Keratinocyte (primary cell): ENCODE data around the gene HYDIN. TPM values are rescaled to one million over a fixed set of nuclear protein-coding genes. Genes with fewer than 3 reads are reported as not detected.

ENCODE experiments used
- DNase-seq: peaks from one replicate; pipeline ENCODE4 v3.0.0-alpha.2; 2011; ENCODE audit warnings: low read depth, missing footprints, low spot score
- FAIRE-seq: peaks from 2 replicates; lab custom pipeline; 2011; peaks lifted over from hg19 to GRCh38; lab: Jason Lieb, UNC
- H2AFZ ChIP-seq: 2 replicates; pipeline ENCODE4 v1.6.0; 2012; ENCODE audit warnings: low read length, control low read depth, inconsistent platforms; ENCODE audit not compliant: control insufficient read depth
- H3K27ac ChIP-seq: 2 replicates; pipeline ENCODE4 v1.5.1; 2011; ENCODE audit warnings: low read length; ENCODE audit not compliant: control insufficient read depth, insufficient read depth
- H3K27me3 ChIP-seq: 3 replicates; pipeline ENCODE4 v1.6.0; 2011; ENCODE audit warnings: low read length; ENCODE audit not compliant: control insufficient read depth, insufficient read depth; ENCODE audit errors: extremely low read depth
- H3K36me3 ChIP-seq, 2 experiments: 2 replicates in 1 of 2; 3 replicates in 1 of 2; pipeline ENCODE4 v1.5.1; 2011; ENCODE audit warnings: low read length in 2 of 2, mild to moderate bottlenecking in 1 of 2; ENCODE audit not compliant: control insufficient read depth in 2 of 2, insufficient read depth in 2 of 2; ENCODE audit errors: extremely low read depth in 1 of 2
- H3K4me1 ChIP-seq: 3 replicates; pipeline ENCODE4 v1.5.1; 2011; ENCODE audit warnings: low read length; ENCODE audit not compliant: control insufficient read depth, insufficient read depth; ENCODE audit errors: extremely low read depth
- H3K4me2 ChIP-seq: 3 replicates; pipeline ENCODE4 v1.6.0; 2011; ENCODE audit warnings: low read depth, low read length; ENCODE audit not compliant: control insufficient read depth, insufficient read depth; ENCODE audit errors: extremely low read depth
- H3K4me3 ChIP-seq, 3 experiments: fragments of 200-600 bp in 1 of 3; sonication (generic) in 1 of 3; 2 replicates in 2 of 3; 3 replicates in 1 of 3; pipeline ENCODE4 v1.5.1; 2011 to 2016; ENCODE audit warnings: low read length in 3 of 3, mild to moderate bottlenecking in 3 of 3, control low read depth in 2 of 3, inconsistent platforms in 1 of 3, low read depth in 1 of 3, mixed read lengths in 1 of 3, mixed run types in 1 of 3, moderate library complexity in 1 of 3; ENCODE audit not compliant: control insufficient read depth in 2 of 3, insufficient read depth in 2 of 3; ENCODE audit errors: extremely low read depth in 1 of 3
- H3K79me2 ChIP-seq: 2 replicates; pipeline ENCODE4 v1.6.0; 2012; ENCODE audit warnings: low read length; ENCODE audit not compliant: control insufficient read depth, insufficient read depth
- H3K9ac ChIP-seq: 3 replicates; pipeline ENCODE4 v1.6.0; 2011; ENCODE audit warnings: low read length; ENCODE audit not compliant: control insufficient read depth, insufficient read depth; ENCODE audit errors: extremely low read depth
- H3K9me1 ChIP-seq: 3 replicates; pipeline ENCODE4 v1.6.0; 2011; ENCODE audit warnings: low read length; ENCODE audit not compliant: control insufficient read depth, insufficient read depth; ENCODE audit errors: extremely low read depth
- H3K9me3 ChIP-seq: 2 replicates; pipeline ENCODE4 v1.5.1; 2012; ENCODE audit warnings: low read depth, low read length; ENCODE audit not compliant: control insufficient read depth
- H4K20me1 ChIP-seq: 3 replicates; pipeline ENCODE4 v1.6.0; 2011; ENCODE audit warnings: low read length; ENCODE audit not compliant: control insufficient read depth, insufficient read depth; ENCODE audit errors: extremely low read depth
- CTCF ChIP-seq, 3 experiments: IDR thresholded peaks in 1 of 3; conservative IDR thresholded peaks in 1 of 3; optimal IDR thresholded peaks in 1 of 3; 2 replicates in 2 of 3; 3 replicates in 1 of 3; pipeline versions ENCODE3 to v1.5.1; 2011; ENCODE audit warnings: low read length in 3 of 3, mild to moderate bottlenecking in 3 of 3, moderate library complexity in 2 of 3, control low read depth in 1 of 3, inconsistent platforms in 1 of 3; ENCODE audit not compliant: insufficient read depth in 2 of 3; ENCODE audit errors: extremely low read depth in 1 of 3
- EZH2 ChIP-seq: IDR thresholded peaks from one replicate; pipeline ENCODE4 v1.6.1; 2012; ENCODE audit warnings: inconsistent platforms, mild to moderate bottlenecking, low read length, moderate library complexity
- dilution Hi-C: fragments of 300-500 bp; cut with MboI; formaldehyde crosslinking; loops from one replicate; pipeline ENCODE4 v1.7.0; 2020; ENCODE audit warnings: low sequenced_read_pairs; ENCODE audit not compliant: extremely low pct_ligation_motif_present
- polyA plus RNA-seq, 5 experiments: library from polyadenylated mRNA; depleted of rRNA in 3 of 5; stranded (reverse) in 3 of 5; stranded (forward) in 1 of 5; unstranded in 1 of 5; fragments of >200 nt; gene quantifications; 1 replicate in 1 of 5; 2 replicates in 3 of 5; 3 replicates in 1 of 5; pipeline versions ENCODE4 v1.2.1 to v1.2.3, GENCODE V29; 2011 to 2012; ENCODE audit warnings: missing spikeins in 2 of 5, low read depth in 1 of 5, low replicate concordance in 1 of 5

Gene HYDIN
- polyA plus RNA-seq, 1 donor (not counting 4 experiments of a cell fraction or from before 2014, with no cell fraction given): 0.49 TPM

DNA sequence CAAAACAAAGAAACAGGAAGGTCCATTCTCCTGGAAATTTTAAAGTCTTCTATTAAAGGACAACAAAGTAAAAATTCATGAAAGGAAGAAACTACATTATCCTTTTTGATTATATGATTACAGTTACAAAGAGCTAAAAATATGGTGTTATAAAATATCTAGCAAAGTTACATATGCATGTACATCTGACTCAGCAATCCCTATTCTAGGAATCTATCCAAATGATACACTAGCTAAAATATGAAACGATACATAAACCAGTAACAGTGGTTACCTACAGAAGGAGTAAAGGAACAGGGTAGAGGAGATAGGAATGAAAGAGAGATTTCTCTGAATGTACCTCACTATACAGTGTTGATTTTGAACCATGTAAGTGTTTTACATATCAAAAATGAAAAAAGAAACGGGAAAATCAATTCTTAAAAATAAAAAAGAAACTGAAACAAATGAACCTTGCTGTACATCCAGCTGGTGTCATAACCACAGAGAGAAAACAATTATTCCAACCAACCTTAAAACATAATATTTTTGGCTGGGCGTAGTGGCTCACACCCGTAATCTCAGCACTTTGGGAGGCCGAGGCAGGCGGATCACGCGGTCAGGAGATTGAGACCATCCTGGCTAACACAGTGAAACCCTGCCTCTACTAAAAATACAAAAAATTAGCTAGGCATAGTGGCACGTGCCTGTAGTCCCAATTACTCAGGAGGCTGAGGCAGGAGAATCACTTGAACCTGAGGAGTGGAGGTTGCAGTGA, 41.4 kb downstream of the HYDIN start:
- no peaks in the 10 kb centered on the region for H3K27me3 ChIP-seq
- H3K79me2 ChIP-seq: no peaks in the 10 kb centered on the region
- no peak overlapping the region for H3K4me3 ChIP-seq
- no peak overlapping the region for H3K9ac ChIP-seq
- no peak for FAIRE-seq
- H4K20me1 ChIP-seq: no peaks in the 10 kb centered on the region
- no peaks in the 10 kb centered on the region for H3K9me3 ChIP-seq
- no peaks in the 10 kb centered on the region for H3K4me1 ChIP-seq
- DNase-seq: no peak
- H2AFZ ChIP-seq: no peak overlapping the region
- no peak overlapping the region for H3K27ac ChIP-seq
- no peaks in the 10 kb centered on the region for H3K9me1 ChIP-seq
- TF ChIP-seq CTCF (optimal IDR thresholded peaks at IDR 0.05 in 1 of 3, IDR thresholded peaks at IDR 0.05 in 1 of 3, conservative IDR thresholded peaks at IDR 0.05 in 1 of 3; ENCODE audit: extremely low read depth in 1 of 3, insufficient read depth in 2 of 3, low read length in 3 of 3) (no peak), EZH2 (no peak)
- dilution Hi-C loops: no loop called here
- no peak overlapping the region for H3K4me2 ChIP-seq
- H3K36me3 ChIP-seq: no peaks in the 10 kb centered on the region

- FAIRE-seq: no peak
These were observed 45.2 kb downstream of the HYDIN start for GRCh38 chr16:71185347-71185746.

More at GRCh38 chr16:71185347-71185746, 45.2 kb downstream of the HYDIN start:
- dilution Hi-C loops: no loop called here
- TF ChIP-seq EZH2: no peak
- TF ChIP-seq CTCF (optimal IDR thresholded peaks at IDR 0.05 in 1 of 3, IDR thresholded peaks at IDR 0.05 in 1 of 3, conservative IDR thresholded peaks at IDR 0.05 in 1 of 3; ENCODE audit: extremely low read depth in 1 of 3, insufficient read depth in 2 of 3, low read length in 3 of 3): no peak
- DNase-seq: no peak
- Histone ChIP-seq H3K9me1 (no peaks in the 10 kb centered on the region), H3K4me1 (no peaks in the 10 kb centered on the region), H3K9ac (no peak overlapping the region), H4K20me1 (no peaks in the 10 kb centered on the region), H2AFZ (no peak overlapping the region), H3K9me3 (no peaks in the 10 kb centered on the region), H3K4me2 (no peak overlapping the region), H3K27me3 (no peaks in the 10 kb centered on the region), H3K36me3 (no peaks in the 10 kb centered on the region), H3K27ac (no peak overlapping the region), H3K79me2 (no peaks in the 10 kb centered on the region), H3K4me3 (no peak overlapping the region)
